Parathyroid adenoma (tissue), 2 donors: ENCODE data around the gene TTLL12.

ENCODE experiments used
- H2AFZ ChIP-seq: fragments of 300-600 bp; sonication (generic); one replicate; pipeline ENCODE4 v1.7.0; 2017; ENCODE audit warnings: antibody characterized with exemption, mild to moderate bottlenecking
- H3K27ac ChIP-seq: fragments of 300-600 bp; sonication (generic); one replicate; pipeline ENCODE4 v1.7.0; 2017
- H3K27me3 ChIP-seq: fragments of 300-600 bp; sonication (generic); one replicate; pipeline ENCODE4 v1.7.0; 2017; ENCODE audit warnings: low read length; ENCODE audit not compliant: control insufficient read depth, insufficient read depth
- H3K36me3 ChIP-seq: fragments of 300-600 bp; sonication (generic); one replicate; pipeline ENCODE4 v1.7.0; 2017; ENCODE audit warnings: low read length; ENCODE audit not compliant: control insufficient read depth, insufficient read depth
- H3K4me1 ChIP-seq: fragments of 300-600 bp; sonication (generic); one replicate; pipeline ENCODE4 v1.7.0; 2017; ENCODE audit warnings: control low read depth
- H3K4me2 ChIP-seq: fragments of 300-600 bp; sonication (generic); one replicate; pipeline ENCODE4 v1.7.0; 2017; ENCODE audit warnings: low read length
- H3K4me3 ChIP-seq: fragments of 300-600 bp; sonication (generic); one replicate; pipeline ENCODE4 v1.7.0; 2017; ENCODE audit warnings: low read depth, low read length
- H3K79me2 ChIP-seq: fragments of 300-600 bp; sonication (generic); one replicate; pipeline ENCODE4 v1.7.0; 2017; ENCODE audit warnings: control low read depth
- H3K9ac ChIP-seq: fragments of 300-600 bp; sonication (generic); one replicate; pipeline ENCODE4 v1.7.0; 2017; ENCODE audit warnings: mild to moderate bottlenecking
- H3K9me3 ChIP-seq: fragments of 300-600 bp; sonication (generic); one replicate; pipeline ENCODE4 v1.7.0; 2017; ENCODE audit warnings: low read length; ENCODE audit not compliant: control insufficient read depth
- CTCF ChIP-seq: fragments of 300-600 bp; sonication (generic); IDR thresholded peaks from one replicate; pipeline ENCODE4 v1.7.0; 2017; ENCODE audit warnings: antibody characterized with exemption, mild to moderate bottlenecking
- donor health status: primary hyperparathyroidism.

Gene TTLL12

GRCh38 chr22:43207849-43208702 is 21.1 kb upstream of the TTLL12 start:
- Histone ChIP-seq H3K4me2 (no peak overlapping the region), H3K4me1 (no peaks in the 10 kb centered on the region), H3K79me2 (no peaks in the 10 kb centered on the region), H3K27me3 (no peaks in the 10 kb centered on the region), H3K27ac (no peak overlapping the region), H3K36me3 (no peaks in the 10 kb centered on the region), H3K4me3 (no peak overlapping the region), H2AFZ (no peak overlapping the region), H3K9ac (no peak overlapping the region), H3K9me3 (no peaks in the 10 kb centered on the region)
- TF ChIP-seq CTCF: no peak

- TF ChIP-seq CTCF: no peak
- H3K4me1 ChIP-seq: no peaks in the 10 kb centered on the region
- no peak overlapping the region for H3K9ac ChIP-seq
Observed at GRCh38 chr22:43207386-43207785, 20.5 kb upstream of the TTLL12 start.

GRCh38 chr22:43206509-43207161 is 19.7 kb upstream of the TTLL12 start:
- no peaks in the 10 kb centered on the region for H3K36me3 ChIP-seq
- no peak overlapping the region for H3K27ac ChIP-seq
- no peaks in the 10 kb centered on the region for H3K9me3 ChIP-seq
- no peak for TF ChIP-seq CTCF
- no peak overlapping the region for H3K9ac ChIP-seq
- H3K27me3 ChIP-seq: no peaks in the 10 kb centered on the region
- no peak overlapping the region for H3K4me3 ChIP-seq
- no peaks in the 10 kb centered on the region for H3K4me1 ChIP-seq
- no peak overlapping the region for H2AFZ ChIP-seq
- no peaks in the 10 kb centered on the region for H3K79me2 ChIP-seq
- no peak overlapping the region for H3K4me2 ChIP-seq

More at GRCh38 chr22:43207386-43207785, 20.5 kb upstream of the TTLL12 start:
- Histone ChIP-seq H2AFZ (no peak overlapping the region), H3K9me3 (no peaks in the 10 kb centered on the region), H3K4me3 (no peak overlapping the region), H3K36me3 (no peaks in the 10 kb centered on the region), H3K79me2 (no peaks in the 10 kb centered on the region), H3K27me3 (no peaks in the 10 kb centered on the region), H3K4me2 (no peak overlapping the region), H3K27ac (no peak overlapping the region)

GRCh38 chr22:43205748-43206508 is 19.0 kb upstream of the TTLL12 start:
- Histone ChIP-seq H3K9me3 (no peaks in the 10 kb centered on the region), H3K27ac (no peak overlapping the region), H3K4me1 (no peaks in the 10 kb centered on the region), H3K4me2 (no peak overlapping the region), H2AFZ (no peak overlapping the region), H3K79me2 (no peaks in the 10 kb centered on the region), H3K9ac (no peak overlapping the region), H3K27me3 (no peaks in the 10 kb centered on the region), H3K36me3 (no peaks in the 10 kb centered on the region), H3K4me3 (no peak overlapping the region)
- no peak for TF ChIP-seq CTCF
